Natural killer cell (primary cell): Measurements from ENCODE around the gene TRMT44. TPM values are rescaled to one million over a fixed set of nuclear protein-coding genes. Genes with fewer than 3 reads are reported as not detected.

Experiments
- ATAC-seq, 3 donors: fragments of 150-1000 bp in 2 of 3; fragments of 200-7000 bp in 1 of 3; cut with Tn5 transposase; 1 replicate in 1 of 3; 2 replicates in 2 of 3; pipeline ENCODE4 v1.10.0; 2021; ENCODE audit warnings: mild to moderate bottlenecking in 2 of 3, moderate library complexity in 2 of 3
- DNase-seq, 2 donors: peaks; one replicate each; pipeline versions ENCODE4 v3.0.0 to v3.0.0-alpha.2; 2013 to 2021; ENCODE audit warnings: mixed read lengths in 1 of 2
- H3K27ac ChIP-seq: one replicate; pipeline ENCODE4 v1.5.1; 2013; ENCODE audit warnings: mild to moderate bottlenecking, low read length
- H3K27me3 ChIP-seq: one replicate; pipeline ENCODE4 v1.6.1; 2013; ENCODE audit warnings: low read length; ENCODE audit not compliant: control insufficient read depth, insufficient read depth
- H3K36me3 ChIP-seq: one replicate; pipeline ENCODE4 v1.6.1; 2013; ENCODE audit warnings: low read length; ENCODE audit not compliant: control insufficient read depth, insufficient read depth
- H3K4me1 ChIP-seq: one replicate; pipeline ENCODE4 v1.6.1; 2013; ENCODE audit warnings: low read length; ENCODE audit not compliant: control insufficient read depth, insufficient read depth
- H3K4me3 ChIP-seq: one replicate; pipeline ENCODE4 v1.5.1; 2013; ENCODE audit warnings: low read length
- H3K9me3 ChIP-seq: one replicate; pipeline ENCODE4 v1.6.1; 2013; ENCODE audit warnings: low read length; ENCODE audit not compliant: control insufficient read depth, insufficient read depth
- H3K27ac Mint-ChIP-seq, 2 donors: one replicate each; pipeline ENCODE4 v1.8.0; 2022; ENCODE audit warnings: mild to moderate bottlenecking in 2 of 2, mixed read lengths in 2 of 2, moderate library complexity in 1 of 2
- H3K27me3 Mint-ChIP-seq, 2 donors: one replicate each; pipeline ENCODE4 v1.8.0; 2022; ENCODE audit warnings: low read depth in 2 of 2, mixed read lengths in 2 of 2
- H3K36me3 Mint-ChIP-seq: one replicate; pipeline ENCODE4 v1.8.0; 2022; ENCODE audit warnings: mixed read lengths
- H3K4me1 Mint-ChIP-seq, 2 donors: one replicate each; pipeline ENCODE4 v1.8.0; 2022; ENCODE audit warnings: mixed read lengths in 2 of 2
- H3K4me3 Mint-ChIP-seq: one replicate; pipeline ENCODE4 v1.8.0; 2022; ENCODE audit warnings: mild to moderate bottlenecking, moderate library complexity, mixed read lengths
- H3K9me3 Mint-ChIP-seq, 2 donors: one replicate each; pipeline ENCODE4 v1.8.0; 2022; ENCODE audit warnings: mixed read lengths in 2 of 2
- CTCF ChIP-seq: fragments of 200-600 bp; IDR thresholded peaks from one replicate; pipeline ENCODE4 v1.8.0; 2022; ENCODE audit warnings: antibody characterized with exemption
- WGBS: methylation state at CpG from one replicate; pipeline ENCODE4 v1.1.7; 2013; ENCODE audit warnings: missing lambda C conversion rate; ENCODE audit not compliant: insufficient coverage; 5-methylcytosine and 5-hydroxymethylcytosine counted together
- intact Hi-C: fragments of 100-400 bp; cut with micrococcal nuclease; formaldehyde crosslinking; loops from one replicate; pipeline ENCODE4 v1.14.2; 2022
- total RNA-seq, 4 donors: library from RNA; stranded (reverse); fragments of 120-200 nt in 1 of 4; gene quantifications; one replicate each; pipeline versions ENCODE4 v1.2.3 to v1.2.4, GENCODE V29; 2013 to 2022

The TRMT44 gene
- total RNA-seq, 3 donors from 2014 or later (not counting 1 experiment from before 2014, with no cell fraction given), result 24.4 to 37.5 (median 34.3) TPM

GRCh38 chr4:8472689-8473197 is 32.2 kb downstream of the TRMT44 start:
- H3K4me3 ChIP-seq, result no peak overlapping the region
- H3K36me3 ChIP-seq, result peaks cover 17% of the 10 kb centered on the region
- Mint-ChIP-seq H3K9me3 (no peaks in the 10 kb centered on the region), H3K36me3 (no peaks in the 10 kb centered on the region), H3K4me1 (no peaks in the 10 kb centered on the region), H3K27me3 (no peaks in the 10 kb centered on the region), H3K27ac (no peak overlapping the region), H3K4me3 (no peak overlapping the region)
- intact Hi-C loops, result no loop called here
- DNase-seq (no peak), ATAC-seq (no peak)
- no peak for TF ChIP-seq CTCF
- 98% methylated on average over 7 of the region's 7 CpGs for WGBS
- no peaks in the 10 kb centered on the region for H3K27me3 ChIP-seq
- no peaks in the 10 kb centered on the region for H3K9me3 ChIP-seq
- H3K27ac ChIP-seq, result no peak overlapping the region
- H3K4me1 ChIP-seq, result no peaks in the 10 kb centered on the region

GRCh38 chr4:8473198-8473919 is 32.8 kb downstream of the TRMT44 start:
- no peaks in the 10 kb centered on the region for H3K9me3 Mint-ChIP-seq
- H3K4me3 ChIP-seq, result no peak overlapping the region
- no peaks in the 10 kb centered on the region for H3K9me3 ChIP-seq
- H3K27ac Mint-ChIP-seq, result no peak overlapping the region
- no peaks in the 10 kb centered on the region for H3K27me3 ChIP-seq
- no peaks in the 10 kb centered on the region for H3K36me3 Mint-ChIP-seq
- DNase-seq (no peak), ATAC-seq (no peak)
- H3K4me1 ChIP-seq, result no peaks in the 10 kb centered on the region
- TF ChIP-seq CTCF, result no peak
- no peaks in the 10 kb centered on the region for H3K27me3 Mint-ChIP-seq
- intact Hi-C loops, result no loop called here
- H3K4me3 Mint-ChIP-seq, result no peak overlapping the region
- no peaks in the 10 kb centered on the region for H3K4me1 Mint-ChIP-seq
- 96% methylated on average over 23 of the region's 23 CpGs for WGBS
- peaks cover 11% of the 10 kb centered on the region for H3K36me3 ChIP-seq
- no peak overlapping the region for H3K27ac ChIP-seq

DNA sequence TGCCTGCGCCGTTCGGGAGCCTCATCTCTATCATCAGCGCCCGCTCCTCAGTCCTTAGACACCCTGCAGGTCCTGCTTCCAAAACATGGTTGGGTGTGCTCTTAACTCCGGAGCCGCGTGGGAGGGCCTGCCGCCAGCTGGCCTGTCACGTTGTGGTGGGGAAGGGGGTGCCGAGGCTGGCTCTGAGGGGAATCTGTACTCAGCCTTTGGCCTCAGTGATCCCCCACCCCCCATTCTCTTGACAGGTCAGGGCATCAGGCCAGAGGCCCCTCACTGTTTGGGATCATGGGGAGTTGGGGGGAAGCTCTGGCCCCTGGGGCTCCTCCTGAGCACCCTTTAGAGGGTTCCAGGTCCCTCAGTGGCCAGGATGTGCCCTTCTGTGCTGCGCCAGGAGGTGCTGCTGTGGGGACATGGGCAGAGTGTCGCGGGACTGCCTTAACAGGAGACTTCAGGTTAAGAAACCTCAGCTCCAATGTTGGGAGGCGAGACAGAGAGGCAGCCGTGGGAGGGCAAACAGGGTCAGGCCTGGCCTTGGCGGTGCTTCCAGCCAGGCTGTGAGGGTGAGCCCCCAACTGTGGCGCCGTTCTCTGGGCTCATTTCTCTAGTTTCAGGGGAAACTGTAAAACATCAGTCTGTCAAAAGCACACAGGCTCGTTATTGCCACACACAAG is 33.5 kb downstream of the TRMT44 start:
- Mint-ChIP-seq H3K4me1 (no peaks in the 10 kb centered on the region), H3K4me3 (no peak overlapping the region), H3K27me3 (no peaks in the 10 kb centered on the region), H3K36me3 (no peaks in the 10 kb centered on the region), H3K27ac (no peak overlapping the region), H3K9me3 (no peaks in the 10 kb centered on the region)
- H3K4me1 ChIP-seq, result no peaks in the 10 kb centered on the region
- intact Hi-C loops, result no loop called here
- TF ChIP-seq CTCF, result no peak
- ATAC-seq (no peak), DNase-seq (no peak)
- 94% methylated on average over 20 of the region's 20 CpGs for WGBS
- no peaks in the 10 kb centered on the region for H3K9me3 ChIP-seq
- no peaks in the 10 kb centered on the region for H3K27me3 ChIP-seq
- H3K27ac ChIP-seq, result no peak overlapping the region
- peaks cover 10% of the 10 kb centered on the region for H3K36me3 ChIP-seq
- H3K4me3 ChIP-seq, result no peak overlapping the region
